Subcutaneous abdominal adipose tissue (tissue), 5 donors: ENCODE measurements around the gene TOM1L2.
"Not testable (repeated sequence)": the region's sequence is repeated elsewhere in the genome, so short reads cannot be mapped to it uniquely, and the experiment has no call there.

Experiments used
- H3K27ac ChIP-seq: one replicate; pipeline ENCODE4 v1.7.0; 2013; ENCODE audit warnings: low read depth, mild to moderate bottlenecking, inconsistent platforms, low read length, moderate library complexity
- H3K27me3 ChIP-seq, 5 donors: one replicate each; pipeline ENCODE4 v1.7.0; 2013; ENCODE audit warnings: low read length in 5 of 5, inconsistent platforms in 1 of 5; ENCODE audit not compliant: control insufficient read depth in 5 of 5, insufficient read depth in 4 of 5
- H3K36me3 ChIP-seq, 5 donors: one replicate each; pipeline ENCODE4 v1.7.0; 2013; ENCODE audit warnings: low read length in 5 of 5; ENCODE audit not compliant: control insufficient read depth in 5 of 5, insufficient read depth in 5 of 5
- H3K4me1 ChIP-seq, 5 donors: one replicate each; pipeline ENCODE4 v1.7.0; 2013; ENCODE audit warnings: low read length in 5 of 5, mild to moderate bottlenecking in 3 of 5, moderate library complexity in 1 of 5; ENCODE audit not compliant: control insufficient read depth in 5 of 5, insufficient read depth in 5 of 5
- H3K4me3 ChIP-seq, 5 donors: one replicate each; pipeline ENCODE4 v1.7.0; 2013; ENCODE audit warnings: low read length in 5 of 5, low read depth in 1 of 5
- H3K9ac ChIP-seq, 5 donors: one replicate each; pipeline ENCODE4 v1.7.0; 2013; ENCODE audit warnings: low read length in 5 of 5, mild to moderate bottlenecking in 4 of 5, moderate library complexity in 3 of 5
- H3K9me3 ChIP-seq, 5 donors: one replicate each; pipeline ENCODE4 v1.7.0; 2013; ENCODE audit warnings: low read length in 5 of 5; ENCODE audit not compliant: control insufficient read depth in 5 of 5
- donor health status: healthy.
- donor health status: healthy.
- donor health status: healthy.
- donor health status: healthy.
- donor health status: healthy.

Gene TOM1L2

DNA sequence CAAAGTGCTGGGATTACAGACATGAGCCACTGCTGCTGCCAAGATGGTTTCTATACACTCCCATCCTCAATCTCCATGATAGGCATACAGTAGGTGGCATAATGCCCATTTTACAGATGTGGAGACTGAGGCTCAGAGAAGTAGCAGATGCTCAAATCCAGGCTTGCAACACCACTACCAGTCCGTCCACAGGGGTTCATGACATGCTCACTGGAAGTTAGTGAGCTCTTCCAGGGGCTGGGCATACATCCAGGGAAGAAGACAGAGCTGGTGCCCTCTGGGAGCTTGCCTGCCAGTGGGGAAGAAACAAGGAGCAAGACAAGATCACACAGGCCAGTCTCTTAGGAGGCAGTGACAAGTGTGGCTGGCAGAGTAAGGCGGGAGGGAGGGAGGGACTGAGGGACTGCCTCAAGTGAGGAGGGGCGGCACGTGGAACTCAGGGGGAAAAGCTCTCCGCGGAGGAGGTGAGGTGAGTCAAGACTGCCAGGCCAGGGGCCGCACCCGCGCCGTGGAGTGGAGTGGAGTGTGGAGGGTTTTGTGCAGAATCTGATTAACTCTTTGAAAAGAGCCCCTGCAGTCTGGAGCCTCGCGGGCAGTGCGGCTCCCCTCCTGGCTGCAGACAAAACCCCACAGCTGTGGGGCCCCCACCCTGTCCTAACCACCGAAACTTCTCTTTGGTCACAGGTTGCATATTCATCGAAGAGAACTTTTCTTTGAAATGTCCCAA, 163.3 kb downstream of the TOM1L2 start:
- no peaks in the 10 kb centered on the region for H3K9me3 ChIP-seq
- no peaks in the 10 kb centered on the region for H3K27me3 ChIP-seq
- no peak overlapping the region for H3K9ac ChIP-seq
- H3K4me3 ChIP-seq: no peak overlapping the region
- H3K4me1 ChIP-seq: peaks cover 0 to 38% (median 20%) of the 10 kb centered on the region in 5 donors
- peaks cover 0 to 38% (median 31%) of the 10 kb centered on the region in 5 donors for H3K36me3 ChIP-seq
- H3K27ac ChIP-seq: no peak overlapping the region

DNA sequence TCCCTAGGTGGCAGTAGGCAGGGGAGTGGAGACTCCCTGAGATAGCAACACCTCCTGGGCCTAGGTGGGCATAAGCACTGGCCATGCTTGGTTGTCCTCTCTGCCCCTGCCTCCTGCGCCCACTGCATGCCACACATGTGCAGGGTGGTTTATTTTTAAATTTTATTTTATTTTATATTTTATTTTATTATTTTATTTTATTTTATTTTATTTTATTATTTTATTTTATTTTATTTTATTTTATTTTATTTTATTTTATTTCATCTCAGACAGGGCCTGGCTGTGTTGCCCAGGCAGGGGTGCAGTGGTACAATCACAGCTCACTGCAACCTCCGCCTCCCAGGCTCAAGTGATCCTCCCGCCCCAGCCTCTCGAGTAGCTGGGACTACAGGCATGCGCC, 164.0 kb downstream of the TOM1L2 start:
- H3K9ac ChIP-seq, H3K9me3 ChIP-seq, H3K27me3 ChIP-seq, H3K27ac ChIP-seq, H3K4me3 ChIP-seq: not testable (repeated sequence)
- Histone ChIP-seq H3K36me3 (peaks cover 0 to 35% (median 30%) of the 10 kb centered on the region in 5 donors), H3K4me1 (peaks cover 0 to 34% (median 20%) of the 10 kb centered on the region in 5 donors)

DNA sequence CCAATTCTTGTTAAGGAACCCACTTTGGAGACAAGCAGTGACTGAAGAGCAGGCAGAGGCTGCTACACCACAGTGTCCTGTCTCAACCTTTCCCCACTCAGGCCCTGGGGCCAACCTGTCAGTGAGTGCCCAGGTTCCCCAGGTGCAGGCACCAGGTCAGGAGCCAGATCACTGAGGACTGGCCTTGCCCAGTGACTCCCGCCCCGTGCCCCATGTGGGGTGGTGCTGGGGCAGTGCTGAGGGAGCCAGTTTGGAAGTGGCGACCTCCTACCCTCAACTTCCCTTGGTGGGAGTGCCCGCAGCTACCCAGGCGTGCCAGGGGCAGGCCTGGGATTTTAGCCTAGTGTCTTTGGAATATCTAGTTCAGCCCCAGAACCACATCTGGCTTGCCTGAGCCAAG, 164.8 kb downstream of the TOM1L2 start:
- no peak overlapping the region for H3K4me3 ChIP-seq
- H3K27ac ChIP-seq: no peak overlapping the region
- no peaks in the 10 kb centered on the region for H3K9me3 ChIP-seq
- H3K4me1 ChIP-seq: peaks cover 0 to 32% (median 18%) of the 10 kb centered on the region in 5 donors
- no peaks in the 10 kb centered on the region for H3K27me3 ChIP-seq
- H3K9ac ChIP-seq: no peak overlapping the region
- peaks cover 0 to 27% (median 25%) of the 10 kb centered on the region in 5 donors for H3K36me3 ChIP-seq

DNA sequence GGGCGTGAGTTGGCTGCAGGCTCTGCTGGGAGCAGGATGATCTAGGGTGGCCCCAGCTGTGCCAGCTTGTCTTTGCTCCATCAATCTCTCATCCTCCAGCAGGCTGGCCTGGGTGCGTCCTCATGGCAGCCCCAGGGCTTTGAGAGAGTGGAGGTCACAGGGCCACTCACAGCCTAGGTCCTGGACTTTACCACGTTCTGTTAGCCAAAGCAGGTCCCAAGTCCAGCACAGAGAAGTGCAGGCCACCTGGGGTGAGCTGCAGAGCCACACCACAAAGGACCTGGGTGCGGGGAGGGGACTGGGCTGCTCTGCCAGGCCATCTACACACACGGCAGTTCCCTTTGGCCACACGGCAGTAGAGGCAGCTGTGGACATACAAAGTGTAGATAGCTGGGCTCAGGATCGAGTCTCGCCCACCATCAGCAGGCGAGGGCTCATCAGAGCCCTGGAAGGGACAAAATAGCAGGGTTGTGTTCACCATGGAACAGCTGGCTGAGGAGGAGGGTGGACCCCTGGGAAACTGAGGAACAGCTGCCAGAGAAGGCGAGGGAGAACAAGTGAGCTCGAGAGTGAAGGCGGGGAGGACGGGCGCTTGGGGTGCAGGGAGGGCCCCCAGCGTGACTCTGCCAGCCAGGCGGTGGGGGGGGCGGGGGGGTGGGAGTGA, 165.5 kb downstream of the TOM1L2 start:
- H3K4me1 ChIP-seq: peaks cover 0 to 25% (median 15%) of the 10 kb centered on the region in 5 donors
- H3K27ac ChIP-seq: no peak overlapping the region
- no peaks in the 10 kb centered on the region for H3K9me3 ChIP-seq
- no peaks in the 10 kb centered on the region for H3K27me3 ChIP-seq
- no peak overlapping the region for H3K4me3 ChIP-seq
- H3K36me3 ChIP-seq: peaks cover 0 to 27% (median 23%) of the 10 kb centered on the region in 5 donors
- H3K9ac ChIP-seq: no peak overlapping the region

DNA sequence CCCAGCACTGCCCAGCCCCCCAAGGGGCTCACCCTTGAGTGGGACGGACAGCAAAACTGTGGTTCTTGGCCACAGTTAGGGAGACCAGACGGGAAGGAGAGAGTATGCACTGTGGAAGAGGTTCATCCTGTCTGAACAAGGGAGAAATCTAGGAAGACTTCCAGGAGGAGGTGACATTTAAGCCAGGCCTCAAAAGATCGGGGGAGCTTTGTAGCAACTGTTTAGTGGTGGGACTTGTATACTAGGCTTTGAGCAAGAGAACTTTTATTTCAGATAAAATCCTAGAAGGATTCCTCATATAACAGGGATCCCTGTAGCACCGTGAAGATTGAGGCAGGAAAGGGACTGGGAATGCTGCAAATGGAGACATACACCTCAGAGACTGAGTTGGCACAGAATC, 166.2 kb downstream of the TOM1L2 start:
- no peak overlapping the region for H3K27ac ChIP-seq
- no peak overlapping the region for H3K9ac ChIP-seq
- H3K27me3 ChIP-seq: no peaks in the 10 kb centered on the region
- no peaks in the 10 kb centered on the region for H3K9me3 ChIP-seq
- H3K4me3 ChIP-seq: no peak overlapping the region
- H3K36me3 ChIP-seq: peaks cover 0 to 28% (median 25%) of the 10 kb centered on the region in 5 donors
- H3K4me1 ChIP-seq: peaks cover 0 to 21% (median 15%) of the 10 kb centered on the region in 5 donors

DNA sequence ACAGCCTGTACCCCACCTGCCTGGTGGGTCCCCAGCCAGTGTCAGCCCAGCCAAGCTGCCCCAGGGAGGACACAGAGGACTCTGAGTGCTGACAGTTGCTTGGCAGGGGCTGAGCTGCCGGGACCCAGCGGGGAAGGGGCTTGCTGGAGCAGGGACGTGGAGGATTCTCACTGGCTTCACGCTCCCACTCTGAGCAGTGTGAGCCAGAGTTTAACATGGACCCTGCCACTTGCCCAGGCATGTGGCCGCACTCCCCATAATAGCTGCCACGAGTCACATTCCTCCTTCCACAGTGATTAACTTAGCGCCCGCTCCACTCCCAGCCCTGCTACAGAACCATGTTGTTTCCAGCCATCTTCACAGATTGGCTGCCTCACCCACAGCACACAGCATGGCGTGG, 166.6 kb downstream of the TOM1L2 start:
- no peaks in the 10 kb centered on the region for H3K27me3 ChIP-seq
- H3K36me3 ChIP-seq: peaks cover 0 to 28% (median 22%) of the 10 kb centered on the region in 5 donors
- no peak overlapping the region for H3K9ac ChIP-seq
- H3K27ac ChIP-seq: no peak overlapping the region
- peaks cover 0 to 16% (median 11%) of the 10 kb centered on the region in 5 donors for H3K4me1 ChIP-seq
- H3K9me3 ChIP-seq: no peaks in the 10 kb centered on the region
- H3K4me3 ChIP-seq: no peak overlapping the region

DNA sequence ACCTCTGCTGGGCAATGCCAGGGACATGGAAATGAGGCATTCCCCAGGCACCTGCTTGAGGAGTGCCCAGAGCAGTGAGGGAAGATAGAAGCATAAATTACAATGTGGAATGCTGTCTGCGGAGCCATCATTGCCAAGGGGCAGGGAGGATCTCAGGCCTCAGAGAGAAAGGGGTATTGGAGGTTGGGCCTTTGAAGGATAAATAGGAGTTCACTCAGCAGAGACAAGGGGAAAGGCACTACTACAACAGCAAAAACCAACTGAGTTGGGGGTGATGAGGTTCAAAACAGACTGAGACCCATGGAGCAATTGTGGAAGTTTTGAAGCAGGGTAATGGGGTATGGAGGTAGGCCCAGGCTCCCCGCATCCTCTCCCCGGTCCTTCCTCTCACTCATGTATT, 168.2 kb downstream of the TOM1L2 start:
- peaks cover 0 to 34% (median 23%) of the 10 kb centered on the region in 5 donors for H3K36me3 ChIP-seq
- no peaks in the 10 kb centered on the region for H3K9me3 ChIP-seq
- H3K27ac ChIP-seq: no peak overlapping the region
- H3K9ac ChIP-seq: no peak overlapping the region
- no peaks in the 10 kb centered on the region for H3K27me3 ChIP-seq
- H3K4me3 ChIP-seq: no peak overlapping the region
- H3K4me1 ChIP-seq: peaks cover 0 to 2% (median 0%) of the 10 kb centered on the region in 5 donors

DNA sequence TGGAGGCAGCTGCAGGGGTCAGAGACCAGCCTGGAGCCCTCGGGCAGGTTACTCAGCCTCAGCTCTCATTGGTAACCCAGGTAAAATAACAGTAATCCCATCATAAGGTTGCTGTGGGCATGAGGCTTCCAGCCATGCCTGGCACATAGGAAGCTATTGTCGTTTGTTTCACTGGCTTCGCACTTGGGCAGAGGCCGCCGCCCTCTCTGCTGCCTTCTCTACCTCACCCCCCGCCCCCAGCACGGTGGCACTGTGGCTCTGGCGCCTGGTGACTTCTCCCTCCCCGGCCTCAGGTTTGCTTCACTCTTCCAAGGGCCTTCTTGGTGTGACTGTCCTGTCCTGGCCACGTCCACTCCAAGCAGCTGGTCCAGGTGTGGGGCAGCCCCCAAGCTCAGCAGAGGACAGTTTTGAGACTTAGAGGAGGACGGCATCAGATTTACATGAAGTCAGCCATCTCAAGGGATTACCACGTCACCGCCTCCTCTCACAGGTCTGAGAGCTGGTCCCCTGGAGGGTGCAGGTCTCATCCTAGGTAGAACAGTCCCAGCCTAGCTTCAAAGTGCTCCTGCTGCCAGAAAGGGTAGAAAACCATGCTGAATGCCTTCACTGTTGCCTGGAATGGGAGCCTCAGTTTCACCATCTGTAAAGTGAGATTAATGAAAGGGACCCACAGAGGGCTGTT, 170.3 kb downstream of the TOM1L2 start:
- Histone ChIP-seq H3K4me3 (no peak overlapping the region), H3K27me3 (no peaks in the 10 kb centered on the region), H3K9ac (no peak overlapping the region), H3K4me1 (peaks cover 0 to 10% (median 4%) of the 10 kb centered on the region in 5 donors), H3K9me3 (no peaks in the 10 kb centered on the region), H3K27ac (no peak overlapping the region), H3K36me3 (peaks cover 0 to 53% (median 23%) of the 10 kb centered on the region in 5 donors)

DNA sequence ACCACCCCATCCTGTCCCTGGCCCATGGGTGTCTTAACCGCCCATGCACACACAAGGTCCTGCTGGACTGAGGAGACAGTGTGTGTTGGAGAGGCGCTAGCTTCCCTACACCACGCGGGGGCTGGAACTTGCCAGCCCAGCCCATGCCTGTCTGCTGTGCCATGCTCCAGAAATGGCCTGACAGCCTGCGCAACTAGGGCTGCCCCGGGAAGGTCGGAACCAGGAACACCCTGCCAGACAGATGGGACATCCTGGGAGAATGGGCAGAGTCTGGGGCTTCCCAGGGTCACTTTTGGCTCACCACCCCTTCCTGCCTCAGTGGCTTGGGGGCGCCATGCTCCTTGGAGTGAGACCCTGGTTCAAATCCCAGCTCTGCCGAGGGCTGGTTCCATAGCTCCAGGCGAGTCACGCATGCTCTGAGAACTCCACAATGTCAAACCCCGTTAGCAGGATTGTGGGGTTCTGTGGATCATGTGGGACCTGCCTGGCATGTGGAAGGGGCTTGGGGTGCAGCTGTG, 171.6 kb downstream of the TOM1L2 start:
- H3K9me3 ChIP-seq: no peaks in the 10 kb centered on the region
- H3K4me3 ChIP-seq: no peak overlapping the region
- H3K27me3 ChIP-seq: no peaks in the 10 kb centered on the region
- no peak overlapping the region for H3K9ac ChIP-seq
- peaks cover 0 to 17% (median 9%) of the 10 kb centered on the region in 5 donors for H3K4me1 ChIP-seq
- H3K36me3 ChIP-seq: peaks cover 0 to 63% (median 29%) of the 10 kb centered on the region in 5 donors
- no peak overlapping the region for H3K27ac ChIP-seq
